HG02763 (cell line): ENCODE results near the gene ZC3H12C.

Source experiments
- ATAC-seq: cut with Tn5 transposase; IDR thresholded peaks from one replicate; pipeline ENCODE4 v1.9.1; 2021; ENCODE audit warnings: mild to moderate bottlenecking, moderate library complexity; ENCODE audit not compliant: unreplicated experiment

Gene ZC3H12C

GRCh38 chr11:110076371-110076965 is 16.7 kb upstream of the ZC3H12C start:
- ATAC-seq, result peak; percentile 37

DNA sequence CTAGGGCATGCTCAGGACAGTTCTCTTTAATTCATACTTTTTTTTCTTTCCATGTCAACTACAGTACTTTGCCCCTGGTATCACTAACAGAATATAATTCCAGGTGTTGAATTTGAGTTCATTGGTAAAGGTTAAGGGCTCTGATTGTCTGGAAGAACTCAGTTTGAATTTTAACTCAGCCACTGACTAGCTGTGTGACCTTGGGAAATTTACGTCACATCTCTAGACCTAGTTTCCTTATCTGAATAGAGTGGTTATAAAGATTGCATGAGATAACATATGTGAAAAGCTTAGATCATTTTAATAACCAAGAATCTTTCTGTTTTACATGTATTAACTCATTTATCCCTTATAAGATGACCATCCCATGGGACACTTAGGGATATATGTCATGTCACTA is 15.8 kb upstream of the ZC3H12C start:
- peak; percentile 19 for ATAC-seq

GRCh38 chr11:110077831-110078325 is 15.3 kb upstream of the ZC3H12C start:
- ATAC-seq, result peak; percentile 83

DNA sequence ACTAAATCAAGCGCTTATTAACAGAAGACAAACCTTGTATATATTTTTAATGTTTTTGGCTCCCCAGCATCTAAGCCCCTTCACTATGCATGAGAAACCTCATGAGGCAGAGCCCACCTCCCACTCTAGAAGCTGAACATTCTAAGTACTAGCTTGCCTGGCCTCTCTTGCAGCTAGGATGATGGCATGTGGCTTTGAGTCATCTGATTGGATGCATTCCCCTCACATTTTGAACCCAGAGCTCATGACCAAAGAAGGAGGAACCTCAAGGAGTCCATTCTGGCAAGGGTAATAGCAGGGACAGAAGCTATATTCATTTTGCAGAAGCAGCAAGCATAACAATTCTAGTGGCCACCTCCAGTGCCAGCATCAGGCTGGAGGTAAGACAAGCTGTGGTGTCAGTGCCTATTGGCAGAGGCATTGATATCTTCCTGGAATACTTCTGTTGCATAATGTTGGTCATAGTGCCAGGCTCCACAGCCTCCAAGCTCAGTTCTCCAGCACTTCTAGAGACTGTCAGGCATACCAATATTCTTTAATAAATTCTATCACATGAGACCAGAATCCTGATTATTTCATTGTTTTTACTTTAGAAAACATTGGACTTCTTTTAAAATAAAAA is 14.2 kb upstream of the ZC3H12C start:
- no peak for ATAC-seq

- ATAC-seq, result no peak
Measured at GRCh38 chr11:110079726-110080125, 13.5 kb upstream of the ZC3H12C start.

DNA sequence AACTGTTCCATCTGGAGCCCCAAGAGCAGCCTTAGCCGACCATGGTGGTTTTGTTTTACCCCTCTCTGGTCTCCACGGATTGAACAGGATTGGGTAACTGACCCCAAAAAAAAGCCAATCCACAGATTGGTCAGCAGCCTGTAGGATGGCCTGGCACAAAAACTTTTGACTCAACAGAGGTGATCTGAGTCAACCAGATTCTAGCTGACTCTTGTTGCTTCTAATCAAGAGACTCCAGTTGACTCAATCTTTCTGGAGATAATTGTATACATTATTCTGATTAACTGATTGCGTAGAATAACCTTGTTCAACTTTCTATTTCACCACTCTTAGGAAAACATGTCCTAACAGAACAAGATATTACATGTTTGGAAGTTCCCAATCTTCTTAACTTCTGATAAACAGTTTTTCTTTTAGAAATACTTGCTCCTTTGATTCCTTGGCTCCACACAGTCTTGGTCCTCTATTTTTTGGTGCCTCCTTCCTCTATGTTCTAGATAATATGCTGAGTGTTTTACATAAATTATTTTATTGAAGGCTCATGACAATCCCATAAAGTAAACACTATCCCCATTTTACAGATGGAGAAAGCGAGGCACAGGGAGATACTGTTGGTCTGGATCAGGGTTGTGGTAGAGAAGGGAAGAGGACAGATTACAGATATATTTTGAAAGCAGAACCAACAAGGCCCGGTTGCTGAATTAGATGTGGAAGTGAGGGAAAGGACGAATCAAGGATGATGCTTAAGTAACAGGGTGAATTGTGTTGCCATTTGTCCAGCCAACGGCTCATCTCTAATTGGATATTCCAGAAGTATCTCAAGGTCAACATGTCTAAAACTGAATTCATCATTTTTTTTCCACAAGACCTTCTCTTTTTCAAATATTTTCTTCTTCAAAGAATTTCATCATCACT is 11.5 kb upstream of the ZC3H12C start:
- no peak for ATAC-seq

DNA sequence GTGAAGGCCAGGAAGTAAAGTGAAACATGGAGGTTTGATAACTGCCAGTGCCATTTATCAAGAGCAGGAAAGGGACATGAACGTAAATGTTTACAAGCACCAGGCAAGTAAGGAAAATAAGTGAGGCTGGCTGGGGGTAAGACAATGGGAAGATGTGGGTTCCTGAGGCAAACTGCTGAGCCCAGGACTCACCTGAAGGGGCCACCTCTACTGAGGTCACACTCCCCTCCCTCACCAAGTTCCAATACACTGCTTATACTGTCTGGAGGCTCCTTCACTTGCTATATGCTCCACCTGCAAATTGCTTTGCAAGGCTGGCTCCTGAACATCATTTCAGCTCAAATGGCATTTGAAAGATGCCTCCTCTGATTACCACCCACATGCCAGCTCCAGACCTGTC is 10.3 kb upstream of the ZC3H12C start:
- ATAC-seq, result no peak

- ATAC-seq, result no peak
Measured at GRCh38 chr11:110085255-110085838, 7.8 kb upstream of the ZC3H12C start.

DNA sequence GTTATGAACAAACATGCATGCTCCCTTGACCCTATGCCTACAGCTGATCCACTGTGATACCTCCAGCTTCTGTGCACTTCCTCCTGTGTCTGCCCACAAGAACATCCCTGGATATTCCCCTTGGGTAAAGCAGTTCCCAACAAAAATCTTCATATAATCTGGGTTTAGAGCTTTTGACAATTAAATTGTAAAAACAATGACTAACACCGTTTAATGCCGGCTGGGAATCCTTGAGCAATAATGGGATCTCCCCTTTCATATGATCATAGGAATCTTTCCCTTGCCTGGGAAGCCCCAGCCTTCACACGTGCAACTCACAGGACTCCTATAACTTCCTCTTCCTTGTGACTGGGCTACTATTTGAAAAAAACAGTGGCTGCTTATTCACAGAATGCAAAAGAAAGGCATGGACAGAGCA is 6.3 kb upstream of the ZC3H12C start:
- no peak for ATAC-seq

DNA sequence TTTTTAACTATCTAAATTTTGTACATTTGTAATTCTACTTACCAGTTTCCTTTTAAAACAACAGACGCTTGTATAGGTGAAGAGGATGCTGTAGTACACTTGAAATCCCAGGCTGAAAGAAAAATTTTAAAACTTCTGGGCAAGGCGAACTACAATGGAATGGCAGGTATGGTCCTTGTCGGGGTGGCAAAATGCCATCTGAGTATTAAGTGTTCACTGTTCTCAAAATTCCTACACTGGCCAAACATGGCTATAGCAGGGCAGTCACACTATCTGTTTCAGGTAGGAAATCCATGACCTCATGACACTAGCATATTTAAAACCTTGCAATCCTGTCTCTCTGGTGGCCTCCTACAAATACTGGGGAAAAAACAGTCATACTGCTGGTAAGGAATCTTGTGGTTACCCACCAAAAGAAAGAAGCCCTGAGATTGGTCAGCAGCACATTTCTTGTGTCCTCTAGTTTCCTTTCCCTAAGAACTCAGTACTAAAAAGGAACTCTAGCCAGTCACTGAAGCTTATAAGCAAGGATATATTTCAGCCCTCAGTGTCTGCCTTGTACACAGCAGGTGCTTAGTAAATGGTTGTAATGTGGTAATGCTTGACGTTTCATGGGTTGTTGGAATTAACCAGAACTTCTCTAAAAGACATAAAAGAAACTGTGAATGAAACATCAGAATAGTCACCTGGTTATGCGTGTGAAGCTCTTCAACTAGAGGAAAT is 5.2 kb upstream of the ZC3H12C start:
- ATAC-seq, result no peak

DNA sequence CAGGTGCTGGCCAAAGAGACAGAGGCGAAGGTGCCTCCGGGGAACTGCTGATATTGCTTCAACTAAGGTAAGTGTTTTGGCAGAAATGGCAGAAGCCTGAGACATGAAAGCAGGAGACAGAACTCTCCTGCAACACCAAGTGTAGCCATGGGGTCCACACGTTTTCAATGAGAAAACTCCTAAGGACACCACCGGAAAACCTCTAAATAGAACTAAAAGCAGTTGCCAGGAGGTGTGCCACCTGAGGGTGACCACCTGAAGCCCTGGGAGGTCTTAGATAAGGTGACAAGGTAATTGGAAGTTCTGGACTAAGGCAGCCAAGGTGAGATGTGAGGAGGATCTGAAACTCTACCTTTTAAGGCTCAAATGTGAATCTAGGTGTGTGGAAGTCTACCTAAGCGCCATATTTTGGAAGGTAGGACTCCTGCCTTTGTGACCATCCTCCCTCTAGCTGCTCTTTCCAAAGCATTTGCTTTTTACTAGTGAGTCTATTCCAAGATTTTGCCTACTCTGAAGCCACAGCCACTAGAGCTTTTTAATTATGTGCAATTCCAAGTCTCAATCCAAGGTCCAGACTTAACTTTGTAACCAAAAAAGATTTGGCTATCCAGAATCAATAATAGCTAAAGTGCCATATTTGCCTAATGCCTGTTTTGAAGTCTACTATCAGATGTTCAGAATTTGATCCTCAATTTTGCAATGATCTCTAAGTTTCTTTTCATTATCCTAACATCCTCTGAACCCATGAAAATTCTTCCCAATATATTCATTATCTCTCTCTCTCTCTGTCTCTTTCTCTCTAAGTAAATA is 4.5 kb upstream of the ZC3H12C start:
- no peak for ATAC-seq

DNA sequence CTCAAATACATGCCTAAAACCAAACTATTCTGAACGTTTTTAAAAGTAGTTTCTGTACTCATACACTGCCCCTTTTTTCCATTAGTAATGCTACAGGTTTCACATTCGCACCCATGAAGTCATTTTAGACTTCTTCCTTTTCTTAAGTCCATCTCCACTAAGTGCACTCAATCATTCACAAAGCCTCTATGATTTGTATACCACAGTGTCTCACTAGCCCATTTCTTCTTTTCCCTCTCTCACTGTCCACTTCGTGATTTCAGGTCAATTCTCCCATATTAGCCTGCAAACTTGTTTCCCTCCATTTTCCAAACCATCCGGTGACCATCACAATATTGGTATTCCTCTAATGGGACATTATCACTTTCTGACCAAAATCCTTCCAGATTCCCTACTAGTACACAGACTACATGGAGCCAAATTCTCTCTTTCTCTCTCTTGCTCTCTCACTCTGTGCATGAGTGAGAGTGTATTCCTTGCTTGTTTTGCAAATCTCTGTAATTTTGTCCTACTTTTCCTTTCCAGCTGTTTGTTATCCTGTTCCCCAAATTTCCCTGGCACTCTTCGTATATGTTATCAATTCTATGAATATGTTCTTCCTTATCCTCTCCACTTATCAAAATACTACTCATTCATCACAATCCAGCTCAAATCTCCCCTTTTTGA is 3.4 kb upstream of the ZC3H12C start:
- no peak for ATAC-seq

- ATAC-seq, result no peak
Measured at GRCh38 chr11:110090466-110091026, 2.6 kb upstream of the ZC3H12C start.

- no peak for ATAC-seq
Measured at GRCh38 chr11:110092111-110092514, 1.1 kb upstream of the ZC3H12C start.

DNA sequence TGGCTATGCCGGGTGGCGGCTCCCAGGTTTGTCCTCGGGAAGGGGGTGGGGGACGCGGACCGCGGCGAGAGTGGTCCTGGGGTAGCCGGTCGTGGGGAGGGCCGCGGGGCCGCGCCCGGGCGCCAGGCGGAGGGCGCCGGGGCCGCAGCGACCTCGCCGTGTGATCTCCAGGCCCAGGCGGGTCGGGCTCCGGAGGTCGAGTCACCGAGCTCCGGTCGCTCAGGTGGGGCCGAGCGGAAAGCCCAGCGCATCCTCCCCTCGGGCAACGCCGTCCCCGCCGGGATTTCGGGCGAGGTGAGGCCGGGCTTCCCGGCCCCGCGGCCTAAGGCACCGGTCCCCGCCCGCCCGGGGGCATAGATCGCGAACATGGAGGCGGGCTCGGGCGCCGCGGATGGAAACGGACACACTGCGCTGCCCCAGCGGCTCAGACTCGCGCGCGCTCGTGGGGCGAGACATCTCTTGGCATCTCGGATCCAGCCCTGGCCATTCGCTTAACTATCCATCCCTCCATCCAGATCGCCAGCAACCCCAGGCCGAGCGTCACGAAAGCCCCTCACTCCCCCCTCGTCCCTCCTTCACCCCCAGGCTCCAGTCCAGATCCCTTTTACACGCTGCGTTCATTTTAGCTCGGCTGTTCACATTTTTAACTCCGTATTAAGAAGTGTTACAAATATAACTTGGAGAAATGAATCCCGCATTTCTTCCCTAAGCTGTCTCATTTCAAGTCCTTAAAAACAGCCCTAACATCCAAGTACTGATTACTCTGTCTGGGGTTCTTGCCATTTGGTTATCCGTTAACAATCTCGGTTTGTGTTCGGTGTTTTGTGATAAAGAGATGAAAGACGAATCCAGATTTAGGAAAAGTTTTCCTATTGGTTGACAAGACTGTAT is 460 bp downstream of the ZC3H12C start:
- peak; percentile 18 for ATAC-seq

DNA sequence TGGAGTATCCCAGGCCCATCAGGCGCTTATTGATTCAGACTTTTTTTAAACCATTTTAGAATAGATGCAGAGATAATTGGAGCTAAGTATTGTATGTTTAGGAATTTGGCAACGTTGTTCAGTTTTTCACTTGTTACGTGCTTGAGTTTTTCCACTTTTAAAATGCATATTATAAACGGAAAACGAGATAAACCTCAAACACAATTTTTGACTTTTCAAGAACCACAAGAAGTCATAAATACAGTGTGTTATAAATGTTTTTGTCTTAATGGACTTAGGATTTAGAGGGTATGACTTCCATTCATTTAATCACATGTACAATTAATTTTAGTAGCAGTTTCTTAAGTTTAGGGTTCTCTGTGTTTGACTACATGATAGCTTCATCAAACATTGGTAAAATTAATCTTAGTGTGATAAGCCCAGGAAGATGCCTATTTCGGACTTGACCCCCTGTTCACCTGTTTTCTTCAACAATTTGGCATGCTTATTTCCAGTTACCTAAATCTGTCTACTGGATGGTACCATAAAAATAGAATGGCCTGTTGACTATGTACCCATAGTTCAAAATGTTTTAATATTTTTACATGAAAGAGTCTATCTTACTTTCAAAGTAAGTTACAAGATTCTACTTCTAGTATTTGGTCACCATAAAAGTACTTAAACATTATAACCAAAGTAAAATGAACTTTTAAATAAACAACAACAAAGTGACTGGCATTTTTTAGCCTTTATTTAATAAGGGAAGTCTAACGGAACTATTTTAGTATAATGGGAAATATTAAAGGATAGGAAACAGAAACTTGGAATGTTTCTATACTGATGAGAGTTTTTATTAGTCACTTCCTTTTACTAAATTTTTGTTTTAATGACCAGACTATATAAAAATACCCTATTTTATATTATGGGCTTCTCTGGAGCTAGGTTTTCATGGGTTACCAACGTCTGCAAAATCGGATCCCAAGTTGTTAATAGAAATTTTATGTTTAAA is 1.4 kb downstream of the ZC3H12C start:
- no peak for ATAC-seq

DNA sequence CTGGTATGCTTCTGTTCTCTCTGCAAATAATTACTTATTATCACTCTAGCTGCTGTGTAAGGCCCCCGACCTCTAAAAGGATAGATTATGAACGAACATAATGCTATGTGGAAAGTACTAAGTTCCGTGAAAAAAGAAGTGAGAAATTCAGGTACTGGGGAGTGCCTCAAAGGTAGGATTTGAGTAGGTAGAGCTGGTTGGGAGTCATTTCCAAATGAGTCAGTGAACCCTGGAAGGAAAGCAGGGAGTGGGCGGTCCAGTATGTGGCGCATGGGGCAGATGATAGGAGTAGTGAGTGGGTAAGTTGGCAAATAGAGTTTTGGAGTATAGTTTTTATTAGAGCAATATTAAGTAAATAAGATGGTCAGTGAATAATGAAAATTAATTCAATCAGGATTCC is 2.4 kb downstream of the ZC3H12C start:
- ATAC-seq, result no peak
